Tibial nerve (tissue), 4 donors: ENCODE measurements around the gene FBXL2. TPM values are rescaled to one million over a fixed set of nuclear protein-coding genes. Genes with fewer than 3 reads are reported as not detected.

Source experiments
- DNase-seq, 2 donors: peaks; one replicate each; pipeline ENCODE4 v3.0.0-alpha.2; 2019; ENCODE audit warnings: low spot score in 2 of 2
- H3K27ac ChIP-seq, 4 donors: fragments of 200-600 bp; sonication (generic) in 3 of 4; one replicate each; pipeline ENCODE4 v1.5.1; 2017 to 2019; ENCODE audit warnings: mild to moderate bottlenecking in 1 of 4
- H3K27me3 ChIP-seq, 2 donors: fragments of 200-600 bp; sonication (generic) in 1 of 2; one replicate each; pipeline versions ENCODE4 v1.5.1 to v1.6.0; 2017 to 2019
- H3K36me3 ChIP-seq, 3 donors: fragments of 200-600 bp; sonication (generic); one replicate each; pipeline ENCODE4 v1.5.1; 2018 to 2019
- H3K4me1 ChIP-seq, 4 donors: fragments of 200-600 bp; sonication (generic) in 3 of 4; one replicate each; pipeline ENCODE4 v1.5.1; 2017 to 2019
- H3K4me3 ChIP-seq, 4 donors: fragments of 200-600 bp; sonication (generic) in 3 of 4; one replicate each; pipeline ENCODE4 v1.5.1; 2017 to 2019; ENCODE audit warnings: mild to moderate bottlenecking in 1 of 4, moderate library complexity in 1 of 4
- H3K9me3 ChIP-seq, 4 donors: fragments of 200-600 bp; sonication (generic) in 3 of 4; one replicate each; pipeline ENCODE4 v1.5.1; 2017 to 2019
- CTCF ChIP-seq, 5 experiments: fragments of 200-600 bp in 3 of 5; fragments of 450-650 bp in 2 of 5; sonication (generic) in 3 of 5; IDR thresholded peaks; one replicate each; pipeline ENCODE4 v1.5.1; 2016 to 2019; ENCODE audit warnings: antibody characterized with exemption in 5 of 5, mild to moderate bottlenecking in 3 of 5, moderate library complexity in 2 of 5
- EP300 ChIP-seq, 2 donors: sonication (generic); formaldehyde crosslinking; IDR thresholded peaks; one replicate each; pipeline ENCODE4 v1.6.1; 2017; ENCODE audit warnings: antibody characterized with exemption in 2 of 2, mild to moderate bottlenecking in 1 of 2
- POLR2A ChIP-seq, 2 donors: fragments of 450-650 bp; IDR thresholded peaks; one replicate each; pipeline ENCODE4 v1.6.1; 2017; ENCODE audit warnings: antibody characterized with exemption in 2 of 2, mild to moderate bottlenecking in 2 of 2, moderate library complexity in 2 of 2
- WGBS, 2 donors: methylation state at CpG; one replicate each; pipeline ENCODE4 v1.1.5; 2018; 5-methylcytosine and 5-hydroxymethylcytosine counted together
- small RNA-seq: library from RNA; depleted of rRNA; stranded (forward); fragments of <200 nt; gene quantifications from one replicate; pipeline ENCODE3, GENCODE V24; 2016
- total RNA-seq, 4 donors: library from RNA; depleted of rRNA; stranded (reverse); fragments of >200 nt; gene quantifications; one replicate each; pipeline ENCODE4 v1.1.0, GENCODE V29; 2016

The FBXL2 gene
- total RNA-seq, 4 donors from 2014 or later, result 14.7 to 21.2 (median 17.2) TPM

GRCh38 chr3:33430571-33430970, 153.3 kb downstream of the FBXL2 start:
- TF ChIP-seq CTCF (IDR thresholded peaks at IDR 0.05) (no peak), POLR2A (IDR thresholded peaks at IDR 0.05) (no peak), EP300 (IDR thresholded peaks at IDR 0.05) (no peak)
- H3K4me1 ChIP-seq, result peaks cover 0 to 80% (median 17%) of the 10 kb centered on the region in 4 donors

GRCh38 chr3:33433843-33434242, 156.6 kb downstream of the FBXL2 start:
- WGBS, 2 donors, result 57 to 58% methylated on average over 2 of the region's 2 CpGs
- peaks cover 4 to 93% (median 35%) of the 10 kb centered on the region in 4 donors for H3K4me1 ChIP-seq

More at GRCh38 chr3:33430571-33430970, 153.3 kb downstream of the FBXL2 start:
- no peaks in the 10 kb centered on the region for H3K27me3 ChIP-seq
- H3K36me3 ChIP-seq, result no peaks in the 10 kb centered on the region
- DNase-seq, result no peak
- no peak overlapping the region for H3K27ac ChIP-seq
- 81 to 88% methylated on average over 4 of the region's 4 CpGs for WGBS, 2 donors
- H3K9me3 ChIP-seq, result no peaks in the 10 kb centered on the region
- no peak overlapping the region for H3K4me3 ChIP-seq

More at GRCh38 chr3:33433843-33434242, 156.6 kb downstream of the FBXL2 start:
- Histone ChIP-seq H3K27ac (no peak overlapping the region), H3K36me3 (no peaks in the 10 kb centered on the region), H3K9me3 (no peaks in the 10 kb centered on the region), H3K4me3 (no peak overlapping the region), H3K27me3 (no peaks in the 10 kb centered on the region)
- DNase-seq, result no peak
- TF ChIP-seq EP300 (IDR thresholded peaks at IDR 0.05), result no peak
- no peak for TF ChIP-seq CTCF (IDR thresholded peaks at IDR 0.05)
- no peak for TF ChIP-seq POLR2A (IDR thresholded peaks at IDR 0.05)

Small RNA genes lying within 50 kb of the gene (small RNA-seq; reads per million reads assigned to genes)
- gene RNU7-110P, result not detected

Other genes starting within 250 kb of the FBXL2 start
- gene GLB1, start 180.3 kb upstream of the FBXL2 start, total RNA-seq, result 10 to 100 TPM; 26.0 to 79.2 (median 56.5) TPM
- 1 to 10 TPM; 6.3 to 6.9 (median 6.6) TPM for gene TMPPE, start 180.3 kb upstream of the FBXL2 start, total RNA-seq
- gene CRTAP, start 163.4 kb upstream of the FBXL2 start, total RNA-seq, result 100 to 1,000 TPM; 180 to 394 (median 315) TPM
- 10 to 100 TPM in 1 of 4 donors, 1 to 10 TPM in 2, under 1 TPM in 1; 0.90 to 12.6 (median 4.3) TPM for gene SUSD5, start 58.6 kb upstream of the FBXL2 start, total RNA-seq
- 10 to 100 TPM; 51.4 to 71.4 (median 53.9) TPM for gene UBP1, start 163.0 kb downstream of the FBXL2 start, total RNA-seq